Mucosa of stomach (tissue), 1 donor: Measurements from ENCODE around the gene TMEM54.

Source experiments
- H3K27me3 ChIP-seq: one replicate; pipeline ENCODE4 v1.7.0; 2013; ENCODE audit warnings: mild to moderate bottlenecking, low read length; ENCODE audit not compliant: control insufficient read depth, insufficient read depth
- H3K36me3 ChIP-seq: one replicate; pipeline ENCODE4 v1.7.0; 2013; ENCODE audit warnings: low read length; ENCODE audit not compliant: control insufficient read depth, insufficient read depth
- H3K4me1 ChIP-seq: one replicate; pipeline ENCODE4 v1.7.0; 2013; ENCODE audit warnings: mild to moderate bottlenecking, low read length; ENCODE audit not compliant: control insufficient read depth, insufficient read depth
- H3K4me3 ChIP-seq: one replicate; pipeline ENCODE4 v1.7.0; 2013; ENCODE audit warnings: low read length
- H3K9ac ChIP-seq: one replicate; pipeline ENCODE4 v1.7.0; 2013; ENCODE audit warnings: mild to moderate bottlenecking, low read length, moderate library complexity
- H3K9me3 ChIP-seq: one replicate; pipeline ENCODE4 v1.7.0; 2013; ENCODE audit warnings: mild to moderate bottlenecking, low read length, moderate library complexity; ENCODE audit not compliant: control insufficient read depth
- donor health status: Pancreatic carcinoma.

TMEM54 gene

GRCh38 chr1:32870615-32871363, 30.4 kb downstream of the TMEM54 start, which contains the start of gene FNDC5:
TSS of gene FNDC5 (minus strand) at chr1:32870912.
- H3K9me3 ChIP-seq: no peaks in the 10 kb centered on the region

GRCh38 chr1:32869923-32870614, 31.1 kb downstream of the TMEM54 start:
- Histone ChIP-seq H3K36me3 (no peaks in the 10 kb centered on the region), H3K9me3 (no peaks in the 10 kb centered on the region), H3K4me3 (no peak overlapping the region), H3K9ac (peak overlapping the region; percentile 38), H3K4me1 (peaks cover 9% of the 10 kb centered on the region), H3K27me3 (peaks cover 35% of the 10 kb centered on the region)

More at GRCh38 chr1:32870615-32871363, 30.4 kb downstream of the TMEM54 start, which contains the start of gene FNDC5:
- peak within 1 kb of the TSS; percentile 45 for H3K9ac ChIP-seq
- no peak within 1 kb of the TSS for H3K4me3 ChIP-seq
- peaks cover 9% of the 10 kb centered on the region for H3K4me1 ChIP-seq
- peaks cover 35% of the 10 kb centered on the region for H3K27me3 ChIP-seq
- no peaks in the 10 kb centered on the region for H3K36me3 ChIP-seq

- no peak overlapping the region for H3K9ac ChIP-seq
- peaks cover 9% of the 10 kb centered on the region for H3K4me1 ChIP-seq
- no peaks in the 10 kb centered on the region for H3K36me3 ChIP-seq
- H3K27me3 ChIP-seq: peaks cover 31% of the 10 kb centered on the region
- H3K9me3 ChIP-seq: no peaks in the 10 kb centered on the region
- H3K4me3 ChIP-seq: no peak overlapping the region
Observed at GRCh38 chr1:32868806-32869455, 32.3 kb downstream of the TMEM54 start.

- Histone ChIP-seq H3K4me3 (no peak overlapping the region), H3K36me3 (no peaks in the 10 kb centered on the region), H3K4me1 (peaks cover 9% of the 10 kb centered on the region), H3K9me3 (no peaks in the 10 kb centered on the region), H3K9ac (no peak overlapping the region), H3K27me3 (peaks cover 31% of the 10 kb centered on the region)
Observed at GRCh38 chr1:32868085-32868484, 33.1 kb downstream of the TMEM54 start.

- peaks cover 31% of the 10 kb centered on the region for H3K27me3 ChIP-seq
- H3K4me1 ChIP-seq: peaks cover 9% of the 10 kb centered on the region
- no peak overlapping the region for H3K9ac ChIP-seq
- no peaks in the 10 kb centered on the region for H3K36me3 ChIP-seq
- no peak overlapping the region for H3K4me3 ChIP-seq
- no peaks in the 10 kb centered on the region for H3K9me3 ChIP-seq
Observed at GRCh38 chr1:32867671-32868070, 33.5 kb downstream of the TMEM54 start.

- H3K4me1 ChIP-seq: peaks cover 9% of the 10 kb centered on the region
- no peak overlapping the region for H3K4me3 ChIP-seq
- peaks cover 30% of the 10 kb centered on the region for H3K27me3 ChIP-seq
- H3K9ac ChIP-seq: no peak overlapping the region
- no peaks in the 10 kb centered on the region for H3K9me3 ChIP-seq
- no peaks in the 10 kb centered on the region for H3K36me3 ChIP-seq
Observed at GRCh38 chr1:32867151-32867550, 34.0 kb downstream of the TMEM54 start.

GRCh38 chr1:32865639-32866405, 35.4 kb downstream of the TMEM54 start:
- Histone ChIP-seq H3K36me3 (no peaks in the 10 kb centered on the region), H3K4me1 (peaks cover 4% of the 10 kb centered on the region), H3K9ac (no peak overlapping the region), H3K9me3 (no peaks in the 10 kb centered on the region), H3K4me3 (no peak overlapping the region), H3K27me3 (peaks cover 17% of the 10 kb centered on the region)

- Histone ChIP-seq H3K9ac (no peak overlapping the region), H3K4me3 (no peak overlapping the region), H3K36me3 (no peaks in the 10 kb centered on the region), H3K27me3 (peaks cover 7% of the 10 kb centered on the region), H3K4me1 (no peaks in the 10 kb centered on the region), H3K9me3 (no peaks in the 10 kb centered on the region)
Observed at GRCh38 chr1:32864375-32865019, 36.7 kb downstream of the TMEM54 start.

GRCh38 chr1:32863881-32864245, 37.3 kb downstream of the TMEM54 start:
- Histone ChIP-seq H3K27me3 (peaks cover under 1% of the 10 kb centered on the region), H3K4me3 (no peak overlapping the region), H3K9me3 (no peaks in the 10 kb centered on the region), H3K9ac (no peak overlapping the region), H3K36me3 (no peaks in the 10 kb centered on the region), H3K4me1 (no peaks in the 10 kb centered on the region)

- Histone ChIP-seq H3K4me3 (no peak overlapping the region), H3K9me3 (no peaks in the 10 kb centered on the region), H3K9ac (no peak overlapping the region), H3K4me1 (no peaks in the 10 kb centered on the region), H3K27me3 (no peaks in the 10 kb centered on the region), H3K36me3 (no peaks in the 10 kb centered on the region)
Observed at GRCh38 chr1:32863218-32863880, 37.8 kb downstream of the TMEM54 start.
